Mesendoderm (in vitro differentiated cells): Measurements from ENCODE around the gene NPIPB6.

Experiments used
- DNase-seq: peaks from one replicate; pipeline ENCODE4 v3.0.0; 2013
- H2AK5ac ChIP-seq: 2 replicates; pipeline ENCODE4 v1.6.1; 2013; ENCODE audit warnings: low read length, inconsistent platforms
- H2BK120ac ChIP-seq: 2 replicates; pipeline ENCODE4 v1.6.1; 2013; ENCODE audit warnings: low read depth, mild to moderate bottlenecking, low read length, moderate library complexity, mixed read lengths
- H2BK15ac ChIP-seq: replicated peaks from 2 replicates; pipeline ENCODE4 v1.6.1; 2013; ENCODE audit warnings: low read depth, mild to moderate bottlenecking, moderate library complexity
- H2BK5ac ChIP-seq: 2 replicates; pipeline ENCODE4 v1.6.1; 2013; ENCODE audit warnings: low read length, inconsistent platforms
- H3K18ac ChIP-seq: 2 replicates; pipeline ENCODE4 v1.6.1; 2013; ENCODE audit warnings: mild to moderate bottlenecking, low read length, mixed read lengths
- H3K23ac ChIP-seq: one replicate; pipeline ENCODE4 v1.6.1; 2013; ENCODE audit warnings: low read length
- H3K27ac ChIP-seq: 2 replicates; pipeline ENCODE4 v1.5.1; 2013; ENCODE audit warnings: low read depth, mild to moderate bottlenecking, inconsistent platforms, low read length, moderate library complexity
- H3K27me3 ChIP-seq: 2 replicates; pipeline ENCODE4 v1.6.1; 2013; ENCODE audit warnings: low read length, control low read depth, mild to moderate bottlenecking, inconsistent platforms; ENCODE audit not compliant: insufficient read depth, poor library complexity
- H3K36me3 ChIP-seq: 2 replicates; pipeline ENCODE4 v1.6.1; 2013; ENCODE audit warnings: low read length, inconsistent platforms; ENCODE audit not compliant: control insufficient read depth, insufficient read depth
- H3K4ac ChIP-seq: one replicate; pipeline ENCODE4 v1.6.1; 2013; ENCODE audit warnings: low read depth, mild to moderate bottlenecking, low read length, moderate library complexity
- H3K4me1 ChIP-seq: 2 replicates; pipeline ENCODE4 v1.6.1; 2013; ENCODE audit warnings: low read depth, low read length, inconsistent platforms; ENCODE audit not compliant: control insufficient read depth
- H3K4me2 ChIP-seq: 2 replicates; pipeline ENCODE4 v1.6.1; 2013; ENCODE audit warnings: low read length
- H3K4me3 ChIP-seq: 2 replicates; pipeline ENCODE4 v1.5.1; 2013; ENCODE audit warnings: mild to moderate bottlenecking, low read length
- H3K56ac ChIP-seq: one replicate; pipeline ENCODE4 v1.6.1; 2013; ENCODE audit warnings: low read length
- H3K79me1 ChIP-seq: 2 replicates; pipeline ENCODE4 v1.6.1; 2013; ENCODE audit warnings: low read length, inconsistent platforms
- H3K79me2 ChIP-seq: 2 replicates; pipeline ENCODE4 v1.6.1; 2013; ENCODE audit warnings: mild to moderate bottlenecking, low read length; ENCODE audit not compliant: control insufficient read depth, insufficient read depth
- H3K9ac ChIP-seq: 2 replicates; pipeline ENCODE4 v1.6.1; 2013; ENCODE audit warnings: low read length, inconsistent platforms
- H4K5ac ChIP-seq: one replicate; pipeline ENCODE4 v1.6.1; 2013; ENCODE audit warnings: low read length
- H4K8ac ChIP-seq: one replicate; pipeline ENCODE4 v1.6.1; 2013; ENCODE audit warnings: low read depth, mild to moderate bottlenecking, control low read depth, low read length, moderate library complexity
- WGBS: extraction: QIAGEN DNeasy Blood & Tissue Kit; methylation state at CpG from one replicate; pipeline ENCODE4 v1.1.7; 2013; ENCODE audit warnings: low lambda C conversion rate, missing lambda C conversion rate; ENCODE audit not compliant: insufficient coverage; ENCODE audit errors: extremely low coverage; 5-methylcytosine and 5-hydroxymethylcytosine counted together

Gene NPIPB6

DNA sequence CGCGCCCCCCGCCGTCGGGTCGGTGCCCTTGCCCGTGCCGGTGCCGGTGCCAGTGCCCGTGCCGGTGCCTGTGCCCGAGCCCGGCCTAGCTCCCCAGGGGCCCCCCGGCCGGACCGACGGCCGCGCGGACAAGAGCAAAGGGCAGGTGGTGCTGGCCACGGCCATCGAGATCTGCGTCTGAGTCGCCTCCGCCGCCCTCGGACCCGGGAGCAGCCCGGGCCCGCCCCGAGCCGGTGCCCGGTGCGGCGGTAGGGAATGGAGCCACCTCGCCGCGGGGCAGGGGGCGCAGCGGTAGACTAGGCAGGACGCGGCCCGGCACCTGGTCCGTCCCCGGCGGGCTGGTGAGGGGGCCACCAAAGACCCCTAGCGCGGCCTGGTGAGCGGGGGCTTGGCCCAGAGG, 42.6 kb downstream of the NPIPB6 start:
- H3K27me3 ChIP-seq, result no peaks in the 10 kb centered on the region
- no peak overlapping the region for H3K56ac ChIP-seq
- no peak overlapping the region for H3K4me3 ChIP-seq
- no peak overlapping the region for H2BK5ac ChIP-seq
- no peak overlapping the region for H3K18ac ChIP-seq
- no peak overlapping the region for H3K27ac ChIP-seq
- H2AK5ac ChIP-seq, result no peak overlapping the region
- no peaks in the 10 kb centered on the region for H3K79me1 ChIP-seq
- H3K23ac ChIP-seq, result no peak overlapping the region
- H2BK120ac ChIP-seq, result no peak overlapping the region
- no peak overlapping the region for H3K4ac ChIP-seq
- DNase-seq, result no peak
- no peaks in the 10 kb centered on the region for H3K4me1 ChIP-seq
- no peak overlapping the region for H4K8ac ChIP-seq
- H3K4me2 ChIP-seq, result no peak overlapping the region
- H3K36me3 ChIP-seq, result no peaks in the 10 kb centered on the region
- H4K5ac ChIP-seq, result no peak overlapping the region
- no peaks in the 10 kb centered on the region for H3K79me2 ChIP-seq
- H3K9ac ChIP-seq, result no peak overlapping the region
- no peak overlapping the region for H2BK15ac ChIP-seq
- no CpG with 5 or more reads among the region's 49 CpGs for WGBS

DNA sequence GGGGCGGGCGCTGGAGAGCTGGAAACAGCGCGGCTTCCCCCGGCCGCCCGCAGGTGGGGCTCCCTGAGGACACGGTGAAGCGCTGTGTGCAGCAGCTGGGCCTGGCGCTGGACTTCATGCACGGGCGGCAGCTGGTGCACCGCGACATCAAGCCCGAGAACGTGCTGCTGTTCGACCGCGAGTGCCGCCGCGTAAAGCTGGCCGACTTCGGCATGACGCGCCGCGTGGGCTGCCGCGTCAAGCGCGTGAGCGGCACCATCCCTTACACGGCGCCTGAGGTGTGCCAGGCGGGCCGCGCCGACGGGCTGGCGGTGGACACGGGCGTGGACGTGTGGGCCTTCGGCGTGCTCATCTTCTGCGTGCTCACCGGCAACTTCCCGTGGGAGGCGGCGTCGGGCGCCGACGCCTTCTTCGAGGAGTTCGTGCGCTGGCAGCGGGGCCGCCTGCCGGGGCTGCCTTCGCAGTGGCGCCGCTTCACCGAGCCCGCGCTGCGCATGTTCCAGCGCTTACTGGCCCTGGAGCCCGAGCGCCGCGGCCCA, 43.2 kb downstream of the NPIPB6 start:
- WGBS, result no CpG with 5 or more reads among the region's 73 CpGs
- no peak overlapping the region for H4K8ac ChIP-seq

DNA sequence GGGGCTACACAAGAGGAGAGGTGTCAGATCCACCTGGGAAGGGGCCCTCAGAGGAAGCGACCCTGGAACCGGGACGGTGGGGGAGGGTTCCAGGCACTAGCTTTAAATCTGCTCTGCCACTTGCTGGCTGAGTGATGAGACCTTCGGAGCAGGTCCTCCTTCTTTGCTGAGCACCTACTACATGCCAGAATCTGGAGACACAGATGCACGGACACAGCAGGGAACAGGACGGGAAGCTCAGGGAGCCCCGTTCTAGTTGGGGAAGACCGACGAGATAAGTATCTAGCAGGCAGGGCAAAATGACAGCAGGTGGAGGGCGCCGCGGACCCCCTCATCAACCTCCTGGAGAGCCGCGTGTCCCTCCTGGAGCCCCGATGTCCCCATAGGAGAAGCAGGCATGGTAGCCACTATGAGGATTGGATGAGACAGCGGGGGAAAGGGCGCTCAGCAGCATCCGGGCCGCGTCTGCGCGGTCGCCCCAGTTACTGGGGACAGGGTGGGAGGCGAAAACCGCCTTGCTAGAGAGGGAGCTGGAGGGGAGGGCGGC, 43.8 kb downstream of the NPIPB6 start:
- no CpG with 5 or more reads among the region's 26 CpGs for WGBS

More for the DNA sequence above, 43.2 kb downstream of the NPIPB6 start:
- Histone ChIP-seq H3K79me2 (no peaks in the 10 kb centered on the region), H2BK15ac (no peak overlapping the region), H3K4me1 (no peaks in the 10 kb centered on the region), H2BK5ac (no peak overlapping the region), H3K56ac (no peak overlapping the region), H3K23ac (no peak overlapping the region), H2BK120ac (no peak overlapping the region), H3K4ac (no peak overlapping the region), H3K9ac (no peak overlapping the region), H4K5ac (no peak overlapping the region), H2AK5ac (no peak overlapping the region), H3K27ac (no peak overlapping the region), H3K18ac (no peak overlapping the region), H3K27me3 (no peaks in the 10 kb centered on the region), H3K36me3 (no peaks in the 10 kb centered on the region), H3K4me2 (no peak overlapping the region), H3K79me1 (no peaks in the 10 kb centered on the region), H3K4me3 (no peak overlapping the region)
- no peak for DNase-seq

DNA sequence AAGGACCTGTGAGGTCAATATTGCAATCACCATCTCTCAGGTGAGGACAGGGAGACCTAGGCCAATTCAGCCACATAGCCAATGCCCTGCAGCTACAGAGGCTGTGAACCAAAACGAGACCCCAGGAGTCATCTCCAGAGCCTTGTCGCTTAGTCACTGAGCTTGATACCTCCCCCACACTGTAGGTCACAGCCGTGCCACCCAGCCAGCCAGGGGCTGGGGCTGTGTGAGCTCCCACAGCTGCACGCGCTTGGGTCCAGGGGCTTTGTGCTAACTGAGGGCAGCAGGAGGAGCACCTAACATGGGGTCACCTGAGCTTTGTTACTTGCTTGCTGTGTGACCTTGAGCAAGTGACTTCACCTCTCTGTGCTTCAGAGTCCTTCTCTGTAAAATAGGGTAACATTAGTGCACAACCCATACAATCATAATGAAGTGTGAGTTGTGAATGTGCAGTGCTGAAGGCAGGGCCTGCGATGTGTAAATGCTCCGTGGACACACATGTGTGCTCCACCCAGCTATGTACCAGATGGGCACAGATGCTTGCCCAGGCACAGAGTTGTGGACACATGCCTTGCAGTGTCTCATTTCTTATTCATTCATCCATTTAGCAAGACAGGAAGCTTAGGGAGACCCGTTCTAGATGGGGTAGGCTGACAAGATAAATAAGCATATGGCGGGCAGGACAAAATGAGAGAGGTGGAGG, 45.1 kb downstream of the NPIPB6 start:
- no peak for DNase-seq
- Histone ChIP-seq H3K79me2 (no peaks in the 10 kb centered on the region), H3K4ac (no peak overlapping the region), H3K4me1 (no peaks in the 10 kb centered on the region), H3K4me2 (no peak overlapping the region), H2BK15ac (no peak overlapping the region), H2BK5ac (no peak overlapping the region), H4K5ac (no peak overlapping the region), H3K36me3 (no peaks in the 10 kb centered on the region), H3K4me3 (no peak overlapping the region), H3K56ac (no peak overlapping the region), H3K27me3 (no peaks in the 10 kb centered on the region), H4K8ac (no peak overlapping the region), H2AK5ac (no peak overlapping the region), H3K9ac (no peak overlapping the region), H3K79me1 (no peaks in the 10 kb centered on the region), H3K23ac (no peak overlapping the region), H3K27ac (no peak overlapping the region), H3K18ac (no peak overlapping the region), H2BK120ac (no peak overlapping the region)
- WGBS, result no CpG with 5 or more reads among the region's 9 CpGs

More for the DNA sequence above, 43.8 kb downstream of the NPIPB6 start:
- no peaks in the 10 kb centered on the region for H3K27me3 ChIP-seq
- no peaks in the 10 kb centered on the region for H3K4me1 ChIP-seq
- H2AK5ac ChIP-seq, result no peak overlapping the region
- H3K27ac ChIP-seq, result no peak overlapping the region
- H3K79me2 ChIP-seq, result no peaks in the 10 kb centered on the region
- no peak overlapping the region for H2BK120ac ChIP-seq
- no peak for DNase-seq
- H3K79me1 ChIP-seq, result no peaks in the 10 kb centered on the region
- H3K4me2 ChIP-seq, result no peak overlapping the region
- H3K23ac ChIP-seq, result no peak overlapping the region
- no peaks in the 10 kb centered on the region for H3K36me3 ChIP-seq
- H3K56ac ChIP-seq, result no peak overlapping the region
- H4K5ac ChIP-seq, result no peak overlapping the region
- H3K18ac ChIP-seq, result no peak overlapping the region
- no peak overlapping the region for H4K8ac ChIP-seq
- no peak overlapping the region for H3K9ac ChIP-seq
- no peak overlapping the region for H2BK5ac ChIP-seq
- no peak overlapping the region for H3K4ac ChIP-seq
- no peak overlapping the region for H2BK15ac ChIP-seq
- H3K4me3 ChIP-seq, result no peak overlapping the region

DNA sequence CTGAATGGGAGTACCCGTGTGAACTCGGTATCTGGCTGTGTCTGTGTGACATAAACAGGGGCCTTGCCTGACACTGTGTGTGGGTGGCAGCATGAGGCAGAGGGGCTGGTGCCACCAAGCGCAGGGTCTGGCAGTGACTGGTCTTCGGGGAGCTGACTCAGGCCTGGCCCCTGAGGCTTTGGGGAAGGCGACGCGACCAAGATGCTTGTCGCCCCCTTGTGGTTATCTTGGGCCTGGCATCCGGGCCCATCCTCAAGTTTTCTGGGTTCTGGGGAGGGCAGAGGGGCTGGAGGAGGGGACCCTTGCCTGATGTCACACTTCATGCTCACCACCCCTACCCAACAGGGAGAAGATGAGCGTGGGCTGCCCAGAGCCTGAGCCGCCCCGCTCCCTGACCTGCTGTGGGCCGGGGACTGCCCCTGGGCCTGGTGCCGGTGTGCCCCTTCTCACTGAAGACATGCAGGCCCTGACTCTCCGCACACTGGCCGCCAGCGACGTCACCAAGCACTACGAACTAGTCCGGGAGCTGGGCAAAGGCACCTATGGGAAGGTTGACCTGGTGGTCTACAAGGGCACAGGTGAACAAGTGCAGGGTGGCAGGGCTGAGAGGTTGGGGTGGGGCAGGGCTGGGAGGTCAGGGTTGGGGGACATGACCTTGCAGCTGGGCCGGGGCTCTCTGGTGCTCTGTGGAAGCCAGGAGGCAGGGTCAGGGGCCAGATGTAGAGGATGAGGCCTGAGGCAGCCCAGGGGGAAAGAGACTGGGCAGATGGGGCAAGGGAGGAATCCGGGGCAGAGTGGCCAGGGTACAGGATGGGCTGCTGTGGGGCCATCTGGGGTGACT, 46.0 kb downstream of the NPIPB6 start:
- Histone ChIP-seq H2BK5ac (no peak overlapping the region), H3K36me3 (no peaks in the 10 kb centered on the region), H3K56ac (no peak overlapping the region), H2AK5ac (no peak overlapping the region), H3K18ac (no peak overlapping the region), H3K79me1 (no peaks in the 10 kb centered on the region), H3K4ac (no peak overlapping the region), H2BK15ac (no peak overlapping the region), H3K27ac (no peak overlapping the region), H3K79me2 (no peaks in the 10 kb centered on the region), H2BK120ac (no peak overlapping the region), H3K27me3 (no peaks in the 10 kb centered on the region), H3K9ac (no peak overlapping the region), H3K4me2 (no peak overlapping the region), H3K23ac (no peak overlapping the region), H3K4me1 (no peaks in the 10 kb centered on the region), H4K5ac (no peak overlapping the region), H4K8ac (no peak overlapping the region), H3K4me3 (no peak overlapping the region)
- WGBS, result no CpG with 5 or more reads among the region's 22 CpGs
- peak; percentile 71 for DNase-seq
